Measurements from ENCODE around the gene TGFBR3. TPM values are rescaled to one million over a fixed set of nuclear protein-coding genes. Genes with fewer than 3 reads are reported as not detected.

The TGFBR3 gene
- total RNA-seq, 4 donors from 2014 or later: 37.3 to 61.7 (median 48.4) TPM

DNA sequence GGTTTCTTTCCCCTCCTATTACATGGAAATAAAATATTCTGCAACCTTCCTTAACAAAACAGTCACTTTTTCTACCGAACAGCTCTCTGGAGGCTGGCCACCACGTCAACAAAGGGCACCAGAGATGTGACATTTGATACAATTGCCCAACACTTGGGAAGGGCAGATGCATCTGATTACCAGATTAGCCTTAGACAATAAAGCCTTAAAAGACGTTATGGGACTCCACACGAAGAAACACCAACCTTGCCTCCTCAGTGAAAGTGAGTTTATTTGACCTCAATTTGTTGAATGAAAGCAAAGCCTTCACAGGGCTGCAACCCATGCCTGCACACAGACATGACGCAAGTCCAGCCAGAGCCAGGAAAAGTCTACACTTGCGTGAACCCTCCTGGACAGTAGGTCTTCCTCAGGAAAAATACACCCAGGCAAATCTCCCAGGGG lies 136.1 kb downstream of the TGFBR3 start:
- intact Hi-C loops (cut with DNase I; ENCODE audit: low total_unique reads) (loop anchor here (2.0 kb wide), 1 partner anchor 23 kb away; no protein-coding TSS in a partner anchor), in situ Hi-C loops (cut with MboI; ENCODE audit: low sequenced_read_pairs in 4 of 4) (loop anchor here in 1 of 4 donors (5.0 kb wide), 1 partner anchor 238 kb away; no protein-coding TSS in a partner anchor)
- no peaks in the 10 kb centered on the region for H3K9me3 ChIP-seq
- H3K4me1 ChIP-seq: peaks cover 62 to 73% of the 10 kb centered on the region in 2 donors
- no peaks in the 10 kb centered on the region for H3K27me3 ChIP-seq
- DNase-seq: no peak
- H3K27ac ChIP-seq: peak overlapping the region; percentile 62 to 70 (median 67)
- no peaks in the 10 kb centered on the region for H3K36me3 ChIP-seq
- TF ChIP-seq POLR2A (IDR thresholded peaks at IDR 0.05): no peak
- TF ChIP-seq CTCF (IDR thresholded peaks at IDR 0.05 in 4 of 5, conservative IDR thresholded peaks at IDR 0.05 in 1 of 5): no peak
- no peak overlapping the region for H3K4me3 ChIP-seq
- peak; percentile 29 to 53 for ATAC-seq

DNA sequence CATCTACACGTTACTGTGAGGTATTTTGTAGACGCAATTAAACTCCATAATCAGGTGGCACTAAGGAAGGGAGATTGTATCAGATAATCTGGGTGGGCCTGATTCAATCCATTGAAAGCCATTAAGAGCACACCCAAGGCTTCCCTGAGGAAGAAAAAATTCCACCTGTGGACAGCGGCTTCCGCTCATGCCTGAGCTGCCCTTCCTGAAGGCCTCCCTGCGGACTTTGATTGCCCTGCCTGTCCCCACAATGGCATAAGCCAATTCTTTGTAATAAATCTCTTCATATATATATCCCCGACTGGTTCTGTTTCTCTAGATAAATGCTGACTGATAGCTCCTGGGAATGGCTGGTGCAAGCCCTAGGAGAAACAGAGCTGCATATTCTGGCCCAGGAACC lies 138.3 kb downstream of the TGFBR3 start:
- Histone ChIP-seq H3K27me3 (no peaks in the 10 kb centered on the region), H3K27ac (peak overlapping the region in 3 of 4 donors; percentile 28 to 70 (median 44)), H3K4me3 (no peak overlapping the region), H3K36me3 (no peaks in the 10 kb centered on the region), H3K4me1 (peaks cover 77 to 83% of the 10 kb centered on the region in 2 donors), H3K9me3 (no peaks in the 10 kb centered on the region)
- in situ Hi-C loops (cut with MboI; ENCODE audit: low sequenced_read_pairs in 4 of 4) (loop anchor here in 1 of 4 donors (5.0 kb wide), 1 partner anchor 235 kb away; no protein-coding TSS in a partner anchor), intact Hi-C loops (cut with DNase I; ENCODE audit: low total_unique reads) (no loop called here)
- TF ChIP-seq CTCF (IDR thresholded peaks at IDR 0.05 in 4 of 5, conservative IDR thresholded peaks at IDR 0.05 in 1 of 5) (no peak), POLR2A (IDR thresholded peaks at IDR 0.05) (no peak)
- no peak for ATAC-seq
- DNase-seq: no peak

- H3K4me3 ChIP-seq: no peak overlapping the region
- no peaks in the 10 kb centered on the region for H3K36me3 ChIP-seq
- in situ Hi-C loops (cut with MboI; ENCODE audit: low sequenced_read_pairs in 4 of 4) (loop anchor here in 1 of 4 donors (5.0 kb wide), 1 partner anchor 235 kb away; no protein-coding TSS in a partner anchor), intact Hi-C loops (cut with DNase I; ENCODE audit: low total_unique reads) (no loop called here)
- peak overlapping the region; percentile 0 to 51 (median 38) for H3K27ac ChIP-seq
- no peaks in the 10 kb centered on the region for H3K27me3 ChIP-seq
- H3K9me3 ChIP-seq: no peaks in the 10 kb centered on the region
- ATAC-seq (no peak), DNase-seq (no peak)
- no peak for TF ChIP-seq POLR2A (IDR thresholded peaks at IDR 0.05)
- TF ChIP-seq CTCF (IDR thresholded peaks at IDR 0.05 in 4 of 5, conservative IDR thresholded peaks at IDR 0.05 in 1 of 5): no peak
- peaks cover 78 to 82% of the 10 kb centered on the region in 2 donors for H3K4me1 ChIP-seq
Observed at GRCh38 chr1:91746728-91747338, 139.1 kb downstream of the TGFBR3 start.

DNA sequence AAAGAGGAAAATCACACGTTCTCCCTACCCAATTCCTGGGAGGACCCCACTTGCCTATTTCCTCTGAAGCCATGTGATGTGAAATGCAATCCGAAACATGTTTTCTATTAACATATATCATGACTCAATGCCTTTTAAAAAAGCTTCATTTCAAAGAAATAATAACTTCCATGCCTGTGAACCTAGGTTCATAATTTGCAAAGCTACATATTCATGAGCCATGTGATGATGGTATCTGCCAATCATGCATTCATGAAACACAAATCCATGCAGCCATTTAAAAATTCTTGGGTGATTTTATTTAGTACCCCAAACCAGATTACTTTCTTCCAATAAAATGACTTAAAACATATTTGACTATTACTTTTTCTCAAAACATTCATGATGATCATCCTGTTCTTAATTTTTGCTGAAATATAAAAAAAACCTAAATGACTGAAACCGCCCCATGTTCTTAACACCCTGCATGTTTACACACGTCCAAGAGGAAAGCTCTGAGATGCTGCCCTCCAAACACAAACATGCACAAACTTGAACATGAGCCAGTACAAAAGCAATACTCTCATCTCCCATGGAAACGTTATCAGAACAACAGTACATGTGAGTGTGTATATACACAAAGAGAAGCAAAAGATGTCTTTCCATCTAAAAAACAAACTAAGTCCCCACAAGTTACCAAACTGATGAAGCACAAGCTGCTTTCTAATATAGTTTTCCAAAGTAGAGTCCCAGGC lies 140.1 kb downstream of the TGFBR3 start:
- Histone ChIP-seq H3K27ac (peak overlapping the region; percentile 40 to 69 (median 56)), H3K27me3 (no peaks in the 10 kb centered on the region), H3K36me3 (no peaks in the 10 kb centered on the region), H3K9me3 (no peaks in the 10 kb centered on the region), H3K4me1 (peaks cover 68 to 72% of the 10 kb centered on the region in 2 donors), H3K4me3 (no peak overlapping the region)
- TF ChIP-seq CTCF (IDR thresholded peaks at IDR 0.05 in 4 of 5, conservative IDR thresholded peaks at IDR 0.05 in 1 of 5): no peak
- no peak for TF ChIP-seq POLR2A (IDR thresholded peaks at IDR 0.05)
- no peak for ATAC-seq
- DNase-seq: no peak
- intact Hi-C loops (cut with DNase I; ENCODE audit: low total_unique reads): no loop called here
- in situ Hi-C loops (cut with MboI; ENCODE audit: low sequenced_read_pairs in 4 of 4): loop anchor here in 1 of 4 donors (5.0 kb wide), 1 partner anchor 234 kb away; no protein-coding TSS in a partner anchor

Measured in gastrocnemius medialis (tissue), 4 donors.